Panc1 (cell line): ENCODE data around the gene R3HDM2.

Experiments
- POLR2AphosphoS5 ChIP-seq: IDR thresholded peaks from 2 replicates; pipeline ENCODE4 v1.6.1; 2012; ENCODE audit warnings: mild to moderate bottlenecking, low read depth, low read length, moderate library complexity
- TF ChIP-seq, protein P1 (sequence below): fragments of 450-650 bp; IDR thresholded peaks from 2 replicates; pipeline ENCODE4 v1.5.1; 2017; ENCODE audit warnings: mild to moderate bottlenecking
- TF ChIP-seq, protein P2 (sequence below), 2 experiments: IDR thresholded peaks; 2 replicates each; pipeline ENCODE4 v1.6.1; 2011 to 2012; ENCODE audit warnings: low read depth in 2 of 2, control low read depth in 1 of 2, low read length in 1 of 2, mild to moderate bottlenecking in 1 of 2, moderate library complexity in 1 of 2; ENCODE audit not compliant: insufficient read depth in 1 of 2

DNA sequence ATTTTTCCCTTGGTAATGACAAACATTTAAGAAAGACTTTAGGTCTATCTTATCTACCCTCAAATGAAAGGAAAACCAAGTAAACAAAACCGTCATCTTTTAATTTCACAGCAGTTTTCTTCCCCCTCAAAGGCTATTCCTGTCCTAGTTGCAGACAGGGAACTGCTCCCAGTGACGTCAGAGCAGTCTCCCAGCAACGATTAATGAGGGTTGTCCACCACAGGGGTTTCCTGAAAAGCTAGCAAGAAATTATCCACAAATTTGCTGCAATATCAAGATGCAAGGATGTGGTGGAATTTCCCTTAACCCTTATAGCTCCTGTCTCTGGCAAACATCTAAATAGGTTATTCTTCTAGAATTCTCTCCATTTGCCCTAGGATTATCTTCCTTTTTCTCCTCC lies 90.7 kb downstream of the R3HDM2 start:
- TF ChIP-seq, protein P1, sequence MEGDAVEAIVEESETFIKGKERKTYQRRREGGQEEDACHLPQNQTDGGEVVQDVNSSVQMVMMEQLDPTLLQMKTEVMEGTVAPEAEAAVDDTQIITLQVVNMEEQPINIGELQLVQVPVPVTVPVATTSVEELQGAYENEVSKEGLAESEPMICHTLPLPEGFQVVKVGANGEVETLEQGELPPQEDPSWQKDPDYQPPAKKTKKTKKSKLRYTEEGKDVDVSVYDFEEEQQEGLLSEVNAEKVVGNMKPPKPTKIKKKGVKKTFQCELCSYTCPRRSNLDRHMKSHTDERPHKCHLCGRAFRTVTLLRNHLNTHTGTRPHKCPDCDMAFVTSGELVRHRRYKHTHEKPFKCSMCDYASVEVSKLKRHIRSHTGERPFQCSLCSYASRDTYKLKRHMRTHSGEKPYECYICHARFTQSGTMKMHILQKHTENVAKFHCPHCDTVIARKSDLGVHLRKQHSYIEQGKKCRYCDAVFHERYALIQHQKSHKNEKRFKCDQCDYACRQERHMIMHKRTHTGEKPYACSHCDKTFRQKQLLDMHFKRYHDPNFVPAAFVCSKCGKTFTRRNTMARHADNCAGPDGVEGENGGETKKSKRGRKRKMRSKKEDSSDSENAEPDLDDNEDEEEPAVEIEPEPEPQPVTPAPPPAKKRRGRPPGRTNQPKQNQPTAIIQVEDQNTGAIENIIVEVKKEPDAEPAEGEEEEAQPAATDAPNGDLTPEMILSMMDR, result no peak
- no peak for TF ChIP-seq POLR2AphosphoS5
- TF ChIP-seq, protein P2, sequence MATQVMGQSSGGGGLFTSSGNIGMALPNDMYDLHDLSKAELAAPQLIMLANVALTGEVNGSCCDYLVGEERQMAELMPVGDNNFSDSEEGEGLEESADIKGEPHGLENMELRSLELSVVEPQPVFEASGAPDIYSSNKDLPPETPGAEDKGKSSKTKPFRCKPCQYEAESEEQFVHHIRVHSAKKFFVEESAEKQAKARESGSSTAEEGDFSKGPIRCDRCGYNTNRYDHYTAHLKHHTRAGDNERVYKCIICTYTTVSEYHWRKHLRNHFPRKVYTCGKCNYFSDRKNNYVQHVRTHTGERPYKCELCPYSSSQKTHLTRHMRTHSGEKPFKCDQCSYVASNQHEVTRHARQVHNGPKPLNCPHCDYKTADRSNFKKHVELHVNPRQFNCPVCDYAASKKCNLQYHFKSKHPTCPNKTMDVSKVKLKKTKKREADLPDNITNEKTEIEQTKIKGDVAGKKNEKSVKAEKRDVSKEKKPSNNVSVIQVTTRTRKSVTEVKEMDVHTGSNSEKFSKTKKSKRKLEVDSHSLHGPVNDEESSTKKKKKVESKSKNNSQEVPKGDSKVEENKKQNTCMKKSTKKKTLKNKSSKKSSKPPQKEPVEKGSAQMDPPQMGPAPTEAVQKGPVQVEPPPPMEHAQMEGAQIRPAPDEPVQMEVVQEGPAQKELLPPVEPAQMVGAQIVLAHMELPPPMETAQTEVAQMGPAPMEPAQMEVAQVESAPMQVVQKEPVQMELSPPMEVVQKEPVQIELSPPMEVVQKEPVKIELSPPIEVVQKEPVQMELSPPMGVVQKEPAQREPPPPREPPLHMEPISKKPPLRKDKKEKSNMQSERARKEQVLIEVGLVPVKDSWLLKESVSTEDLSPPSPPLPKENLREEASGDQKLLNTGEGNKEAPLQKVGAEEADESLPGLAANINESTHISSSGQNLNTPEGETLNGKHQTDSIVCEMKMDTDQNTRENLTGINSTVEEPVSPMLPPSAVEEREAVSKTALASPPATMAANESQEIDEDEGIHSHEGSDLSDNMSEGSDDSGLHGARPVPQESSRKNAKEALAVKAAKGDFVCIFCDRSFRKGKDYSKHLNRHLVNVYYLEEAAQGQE (IDR thresholded peaks at IDR 0.05; ENCODE audit: insufficient read depth in 1 of 2, low read depth in 2 of 2, low read length in 1 of 2), result no peak
